NCI-H345 treated with DMSO at 0.1 percent for 48 hours (cell line): ENCODE data around the gene SYNPO2.
A peak's percentile ranks its signal among the peaks of the same experiment; 100 is the strongest.
"Not testable (repeated sequence)": the region's sequence is repeated elsewhere in the genome, so short reads cannot be mapped to it uniquely, and the experiment has no call there.

Experiments
- DNase-seq: peaks from one replicate; lab custom pipeline; 2025; ENCODE audit not compliant: unreplicated experiment; lab: John Stamatoyannopoulos, UW

The SYNPO2 gene

GRCh38 chr4:119030536-119030890, 141.9 kb downstream of the SYNPO2 start:
- DNase-seq = no peak

- DNase-seq = no peak
Observed at GRCh38 chr4:119031218-119031617, 142.6 kb downstream of the SYNPO2 start.

- no peak for DNase-seq
Observed at GRCh38 chr4:119032921-119033685, 144.4 kb downstream of the SYNPO2 start.

GRCh38 chr4:119034276-119035008, 145.8 kb downstream of the SYNPO2 start:
- DNase-seq = no peak

- DNase-seq = no peak
Observed at GRCh38 chr4:119035951-119036737, 147.5 kb downstream of the SYNPO2 start.

GRCh38 chr4:119037709-119038108, 149.1 kb downstream of the SYNPO2 start:
- DNase-seq = no peak

GRCh38 chr4:119038116-119038841, 149.6 kb downstream of the SYNPO2 start:
- DNase-seq = no peak

- DNase-seq = no peak
Observed at GRCh38 chr4:119039160-119039559, 150.5 kb downstream of the SYNPO2 start.

GRCh38 chr4:119039779-119040178, 151.1 kb downstream of the SYNPO2 start:
- DNase-seq = no peak

GRCh38 chr4:119040261-119040660, 151.6 kb downstream of the SYNPO2 start:
- DNase-seq = no peak

GRCh38 chr4:119040694-119041185, 152.1 kb downstream of the SYNPO2 start:
- no peak for DNase-seq

GRCh38 chr4:119041396-119041795, 152.7 kb downstream of the SYNPO2 start:
- no peak for DNase-seq

- DNase-seq = peak; percentile 48
Observed at GRCh38 chr4:119041951-119042560, 153.4 kb downstream of the SYNPO2 start.

GRCh38 chr4:119046263-119046662, 157.6 kb downstream of the SYNPO2 start:
- DNase-seq = no peak

GRCh38 chr4:119047059-119047458, 158.4 kb downstream of the SYNPO2 start:
- not testable (repeated sequence) for DNase-seq

GRCh38 chr4:119048446-119048845, 159.8 kb downstream of the SYNPO2 start:
- no peak for DNase-seq

GRCh38 chr4:119049342-119049741, 160.7 kb downstream of the SYNPO2 start:
- DNase-seq = no peak

- no peak for DNase-seq
Observed at GRCh38 chr4:119050527-119051090, 162.0 kb downstream of the SYNPO2 start.

GRCh38 chr4:119053245-119053644, 164.6 kb downstream of the SYNPO2 start:
- DNase-seq = no peak

- DNase-seq = no peak
Observed at GRCh38 chr4:119053997-119054396, 165.3 kb downstream of the SYNPO2 start.
